ENCODE measurements around the gene YY1.

DNA sequence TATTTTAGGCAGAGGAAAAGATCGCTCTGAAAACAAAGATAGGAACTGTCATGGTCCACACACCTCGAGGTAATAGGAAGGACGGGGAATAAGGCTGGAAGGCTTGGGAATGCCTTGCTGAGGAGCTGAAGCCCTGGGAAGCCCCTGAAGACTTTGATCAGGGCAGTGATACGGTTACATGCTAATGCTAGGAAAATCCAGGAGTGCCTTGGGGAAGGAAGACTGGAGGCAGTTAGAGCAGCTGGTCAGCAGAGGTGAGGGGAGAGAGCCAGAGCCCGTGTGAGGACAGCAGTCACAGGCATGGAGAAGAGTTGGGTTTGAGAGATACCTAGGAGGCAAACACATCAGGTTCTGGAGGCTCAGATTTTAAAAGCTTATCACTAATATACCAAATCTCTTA, 8.6 kb upstream of the YY1 start:
- TF ChIP-seq TAF1 (IDR thresholded peaks at IDR 0.05; ENCODE audit: borderline replicate concordance, insufficient read depth, low read length), result no peak
- TF ChIP-seq SIN3A (IDR thresholded peaks at IDR 0.05; ENCODE audit: borderline replicate concordance, insufficient read depth, low read length), result no peak
- no peak for TF ChIP-seq POLR2AphosphoS5 (IDR thresholded peaks at IDR 0.05; ENCODE audit: low read depth, low read length)
- TF ChIP-seq, protein P1, sequence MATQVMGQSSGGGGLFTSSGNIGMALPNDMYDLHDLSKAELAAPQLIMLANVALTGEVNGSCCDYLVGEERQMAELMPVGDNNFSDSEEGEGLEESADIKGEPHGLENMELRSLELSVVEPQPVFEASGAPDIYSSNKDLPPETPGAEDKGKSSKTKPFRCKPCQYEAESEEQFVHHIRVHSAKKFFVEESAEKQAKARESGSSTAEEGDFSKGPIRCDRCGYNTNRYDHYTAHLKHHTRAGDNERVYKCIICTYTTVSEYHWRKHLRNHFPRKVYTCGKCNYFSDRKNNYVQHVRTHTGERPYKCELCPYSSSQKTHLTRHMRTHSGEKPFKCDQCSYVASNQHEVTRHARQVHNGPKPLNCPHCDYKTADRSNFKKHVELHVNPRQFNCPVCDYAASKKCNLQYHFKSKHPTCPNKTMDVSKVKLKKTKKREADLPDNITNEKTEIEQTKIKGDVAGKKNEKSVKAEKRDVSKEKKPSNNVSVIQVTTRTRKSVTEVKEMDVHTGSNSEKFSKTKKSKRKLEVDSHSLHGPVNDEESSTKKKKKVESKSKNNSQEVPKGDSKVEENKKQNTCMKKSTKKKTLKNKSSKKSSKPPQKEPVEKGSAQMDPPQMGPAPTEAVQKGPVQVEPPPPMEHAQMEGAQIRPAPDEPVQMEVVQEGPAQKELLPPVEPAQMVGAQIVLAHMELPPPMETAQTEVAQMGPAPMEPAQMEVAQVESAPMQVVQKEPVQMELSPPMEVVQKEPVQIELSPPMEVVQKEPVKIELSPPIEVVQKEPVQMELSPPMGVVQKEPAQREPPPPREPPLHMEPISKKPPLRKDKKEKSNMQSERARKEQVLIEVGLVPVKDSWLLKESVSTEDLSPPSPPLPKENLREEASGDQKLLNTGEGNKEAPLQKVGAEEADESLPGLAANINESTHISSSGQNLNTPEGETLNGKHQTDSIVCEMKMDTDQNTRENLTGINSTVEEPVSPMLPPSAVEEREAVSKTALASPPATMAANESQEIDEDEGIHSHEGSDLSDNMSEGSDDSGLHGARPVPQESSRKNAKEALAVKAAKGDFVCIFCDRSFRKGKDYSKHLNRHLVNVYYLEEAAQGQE (IDR thresholded peaks at IDR 0.05; ENCODE audit: insufficient read depth in 1 of 2, low read depth in 2 of 2, low read length in 2 of 2), result no peak
- no peak for TF ChIP-seq FOXP2 (optimal IDR thresholded peaks at IDR 0.05; ENCODE audit: borderline replicate concordance, extremely low read depth, extremely low read length, insufficient read depth)

Measured in PFSK-1 (cell line).